Liver (tissue), 2 donors: ENCODE data around the gene CCDC80.

Experiments
- CTCF ChIP-seq: fragments of 150-350 bp; IDR thresholded peaks from 2 replicates; pipeline ENCODE4 v1.5.1; 2017; ENCODE audit warnings: improper control_type of control experiment, low read depth, low read length; ENCODE audit not compliant: missing input control
- YY1 ChIP-seq: IDR thresholded peaks from 2 replicates; pipeline ENCODE4 v1.6.1; 2016; ENCODE audit warnings: antibody characterized with exemption, mild to moderate bottlenecking
- donor health status: healthy.

GRCh38 chr3:112602217-112602838 is 38.6 kb downstream of the CCDC80 start:
- no peak for TF ChIP-seq YY1
- TF ChIP-seq CTCF = no peak
